Measurements from ENCODE around the gene HSD3B2. TPM values are rescaled to one million over a fixed set of nuclear protein-coding genes. Genes with fewer than 3 reads are reported as not detected.

The HSD3B2 gene
- total and polyA plus RNA-seq, 2 donors (not counting 3 experiments of a cell fraction or from before 2014, with no cell fraction given) = not detected

GRCh38 chr1:119467219-119467618, 52.3 kb downstream of the HSD3B2 start:
- DNase-seq (ENCODE audit: low read depth, low spot score) = no peak
- Histone ChIP-seq H3K4me1 (ENCODE audit: control insufficient read depth, extremely low read depth, insufficient read depth, low read length) (no peaks in the 10 kb centered on the region), H3K36me3 (ENCODE audit: control insufficient read depth in 2 of 2, extremely low read depth in 1 of 2, insufficient read depth in 2 of 2, low read length in 2 of 2) (no peaks in the 10 kb centered on the region), H3K27me3 (ENCODE audit: control insufficient read depth in 2 of 2, insufficient read depth in 2 of 2, low read length in 2 of 2) (no peaks in the 10 kb centered on the region), H3K9ac (replicated peaks; ENCODE audit: extremely low read depth, insufficient read depth, low read length) (no peak overlapping the region), H3K4me2 (ENCODE audit: insufficient read depth, low read length) (no peak overlapping the region), H2AFZ (ENCODE audit: low read depth, low read length) (no peak overlapping the region), H3K9me1 (replicated peaks; ENCODE audit: control insufficient read depth, extremely low read depth, insufficient read depth, low read length) (no peaks in the 10 kb centered on the region), H4K20me1 (replicated peaks; ENCODE audit: control insufficient read depth, extremely low read depth, insufficient read depth, low read length) (no peaks in the 10 kb centered on the region), H3K4me3 (replicated peaks in 1 of 3; ENCODE audit: insufficient read depth in 1 of 3, low read depth in 1 of 3, low read length in 3 of 3) (no peak overlapping the region), H3K27ac (ENCODE audit: insufficient read depth, low read depth, low read length) (no peak overlapping the region), H3K9me3 (replicated peaks; ENCODE audit: control insufficient read depth, insufficient read depth, low read length) (no peaks in the 10 kb centered on the region), H3K79me2 (ENCODE audit: control insufficient read depth, insufficient read depth, low read length) (no peaks in the 10 kb centered on the region)
- intact Hi-C loops (cut with micrococcal nuclease) (no loop called here), dilution Hi-C loops (cut with MboI; ENCODE audit: extremely low pct_ligation_motif_present, low sequenced_read_pairs) (no loop called here)
- TF ChIP-seq FOS (IDR thresholded peaks at IDR 0.05; ENCODE audit: borderline replicate concordance, insufficient read depth, low read length) (no peak), JUN (IDR thresholded peaks at IDR 0.05; ENCODE audit: borderline replicate concordance, insufficient read depth, insufficient read length, low read depth) (no peak), POLR2A (IDR thresholded peaks at IDR 0.05; ENCODE audit: low read depth, low read length) (no peak), POLR2AphosphoS5 (IDR thresholded peaks at IDR 0.05; ENCODE audit: insufficient read depth, low read depth, low read length) (no peak), MYC (IDR thresholded peaks at IDR 0.05; ENCODE audit: low read depth, low read length) (no peak), GATA2 (IDR thresholded peaks at IDR 0.05; ENCODE audit: insufficient read depth, insufficient read length, low read depth, low read length) (no peak), EZH2 (IDR thresholded peaks at IDR 0.05; ENCODE audit: borderline replicate concordance, low read depth, low read length, severe bottlenecking) (no peak), CTCF (IDR thresholded peaks at IDR 0.05; ENCODE audit: extremely low read depth in 1 of 2, insufficient read depth in 1 of 2, low read depth in 1 of 2, low read length in 2 of 2) (no peak)
- TF ChIP-seq, protein P1, sequence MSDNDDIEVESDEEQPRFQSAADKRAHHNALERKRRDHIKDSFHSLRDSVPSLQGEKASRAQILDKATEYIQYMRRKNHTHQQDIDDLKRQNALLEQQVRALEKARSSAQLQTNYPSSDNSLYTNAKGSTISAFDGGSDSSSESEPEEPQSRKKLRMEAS (IDR thresholded peaks at IDR 0.05; ENCODE audit: insufficient read depth, insufficient read length) = no peak
- FAIRE-seq = no peak
- CTCF ChIA-PET = interaction anchor here (1.6 kb wide), 1 partner anchor 8 kb away, joined by 4 read pairs; no protein-coding TSS in a partner anchor
- BruUV-seq (replicated peaks) = no TSS peak
- POLR2A ChIA-PET = no interaction called here

Measured in endothelial cell of umbilical vein (primary cell).